ENCODE results near the gene P4HTM. TPM values are rescaled to one million over a fixed set of nuclear protein-coding genes. Genes with fewer than 3 reads are reported as not detected.

Gene P4HTM
- 8.4 and 13.4 TPM in 2 replicates for total RNA-seq (2014; rRNA removed; shearing (Covaris generic))
- 7.2 and 8.0 TPM in 2 replicates for polyA plus RNA-seq (2015; cell fraction: cytosol; rRNA removed)
- polyA plus RNA-seq (2015; cell fraction: nucleus; rRNA removed): 21.6 and 27.9 TPM in 2 replicates

- DNase-seq (ENCODE audit: low read depth): peak; percentile 93
Observed at GRCh38 chr3:48989796-48990635, at the start of gene P4HTM. P4HTM (plus strand) TSS chr3:48990241; CDS start chr3:48990257, 16 bp downstream.

GRCh38 chr3:48945432-48945831, 44.6 kb upstream of the P4HTM start:
- DNase-seq (ENCODE audit: low read depth): no peak

- no peak for DNase-seq (ENCODE audit: low read depth)
Observed at GRCh38 chr3:48945891-48946549, 44.0 kb upstream of the P4HTM start.

GRCh38 chr3:48949376-48949717, 40.7 kb upstream of the P4HTM start:
- DNase-seq (ENCODE audit: low read depth): no peak

- DNase-seq (ENCODE audit: low read depth): no peak
Observed at GRCh38 chr3:48950051-48950450, 40.0 kb upstream of the P4HTM start.

- DNase-seq (ENCODE audit: low read depth): no peak
Observed at GRCh38 chr3:48951764-48952163, 38.3 kb upstream of the P4HTM start.

- DNase-seq (ENCODE audit: low read depth): peak; percentile 16
Observed at GRCh38 chr3:48952510-48953118, 37.4 kb upstream of the P4HTM start.

- DNase-seq (ENCODE audit: low read depth): no peak
Observed at GRCh38 chr3:48957006-48957705, 32.9 kb upstream of the P4HTM start.

GRCh38 chr3:48960841-48961413, 29.1 kb upstream of the P4HTM start:
- no peak for DNase-seq (ENCODE audit: low read depth)

- no peak for DNase-seq (ENCODE audit: low read depth)
Observed at GRCh38 chr3:48962340-48962739, 27.7 kb upstream of the P4HTM start.

- DNase-seq (ENCODE audit: low read depth): no peak
Observed at GRCh38 chr3:48962939-48963338, 27.1 kb upstream of the P4HTM start.

GRCh38 chr3:48963591-48963990, 26.4 kb upstream of the P4HTM start:
- DNase-seq (ENCODE audit: low read depth): no peak

- DNase-seq (ENCODE audit: low read depth): no peak
Observed at GRCh38 chr3:48966367-48966766, 23.7 kb upstream of the P4HTM start.

- no peak for DNase-seq (ENCODE audit: low read depth)
Observed at GRCh38 chr3:48966876-48967361, 23.1 kb upstream of the P4HTM start.

- no peak for DNase-seq (ENCODE audit: low read depth)
Observed at GRCh38 chr3:48970586-48970985, 19.5 kb upstream of the P4HTM start.

GRCh38 chr3:48974076-48974864, 15.8 kb upstream of the P4HTM start:
- DNase-seq (ENCODE audit: low read depth): no peak

GRCh38 chr3:48979451-48979850, 10.6 kb upstream of the P4HTM start:
- DNase-seq (ENCODE audit: low read depth): no peak

GRCh38 chr3:48980295-48980694, 9.7 kb upstream of the P4HTM start:
- DNase-seq (ENCODE audit: low read depth): no peak

- DNase-seq (ENCODE audit: low read depth): no peak
Observed at GRCh38 chr3:48982016-48982415, 8.0 kb upstream of the P4HTM start.

- no peak for DNase-seq (ENCODE audit: low read depth)
Observed at GRCh38 chr3:48982686-48983085, 7.4 kb upstream of the P4HTM start.
